DMS 273 treated with DMSO at 0.1 percent for 48 hours (cell line): ENCODE results near the gene F8A3.
"Not testable (repeated sequence)": the region's sequence is repeated elsewhere in the genome, so short reads cannot be mapped to it uniquely, and the experiment has no call there.

Experiments
- DNase-seq: peaks from one replicate; lab custom pipeline; 2025; lab: John Stamatoyannopoulos, UW

Gene F8A3

GRCh38 chrX:155458471-155458870 lies at the start of gene F8A3:
F8A3 (minus strand) TSS chrX:155458620; CDS start chrX:155458600, 20 bp downstream.
- DNase-seq: not testable (repeated sequence)

- DNase-seq: no peak
Measured at GRCh38 chrX:155505296-155505695, 46.9 kb upstream of the F8A3 start.

- DNase-seq: not testable (repeated sequence)
Measured at GRCh38 chrX:155495134-155495533, 36.7 kb upstream of the F8A3 start.

GRCh38 chrX:155491421-155491820 lies 33.0 kb upstream of the F8A3 start:
- not testable (repeated sequence) for DNase-seq

- not testable (repeated sequence) for DNase-seq
Measured at GRCh38 chrX:155477136-155477535, 18.7 kb upstream of the F8A3 start.

GRCh38 chrX:155466269-155466938 lies 8.0 kb upstream of the F8A3 start:
- not testable (repeated sequence) for DNase-seq

GRCh38 chrX:155460501-155460900 lies 2.1 kb upstream of the F8A3 start:
- not testable (repeated sequence) for DNase-seq

- DNase-seq: not testable (repeated sequence)
Measured at GRCh38 chrX:155457761-155458447, 516 bp downstream of the F8A3 start.

GRCh38 chrX:155441097-155441496 lies 17.3 kb downstream of the F8A3 start:
- DNase-seq: no peak

GRCh38 chrX:155435744-155436112 lies 22.7 kb downstream of the F8A3 start:
- no peak for DNase-seq

- no peak for DNase-seq
Measured at GRCh38 chrX:155434906-155435743, 23.3 kb downstream of the F8A3 start.

GRCh38 chrX:155417769-155418168 lies 40.7 kb downstream of the F8A3 start:
- DNase-seq: no peak
